NCI-H2196 treated with DMSO at 0.1 percent for 48 hours (cell line): ENCODE results near the gene NUMBL.

Experiments used
- DNase-seq: peaks from one replicate; lab custom pipeline; 2025; ENCODE audit not compliant: unreplicated experiment; lab: John Stamatoyannopoulos, UW

Gene NUMBL

DNA sequence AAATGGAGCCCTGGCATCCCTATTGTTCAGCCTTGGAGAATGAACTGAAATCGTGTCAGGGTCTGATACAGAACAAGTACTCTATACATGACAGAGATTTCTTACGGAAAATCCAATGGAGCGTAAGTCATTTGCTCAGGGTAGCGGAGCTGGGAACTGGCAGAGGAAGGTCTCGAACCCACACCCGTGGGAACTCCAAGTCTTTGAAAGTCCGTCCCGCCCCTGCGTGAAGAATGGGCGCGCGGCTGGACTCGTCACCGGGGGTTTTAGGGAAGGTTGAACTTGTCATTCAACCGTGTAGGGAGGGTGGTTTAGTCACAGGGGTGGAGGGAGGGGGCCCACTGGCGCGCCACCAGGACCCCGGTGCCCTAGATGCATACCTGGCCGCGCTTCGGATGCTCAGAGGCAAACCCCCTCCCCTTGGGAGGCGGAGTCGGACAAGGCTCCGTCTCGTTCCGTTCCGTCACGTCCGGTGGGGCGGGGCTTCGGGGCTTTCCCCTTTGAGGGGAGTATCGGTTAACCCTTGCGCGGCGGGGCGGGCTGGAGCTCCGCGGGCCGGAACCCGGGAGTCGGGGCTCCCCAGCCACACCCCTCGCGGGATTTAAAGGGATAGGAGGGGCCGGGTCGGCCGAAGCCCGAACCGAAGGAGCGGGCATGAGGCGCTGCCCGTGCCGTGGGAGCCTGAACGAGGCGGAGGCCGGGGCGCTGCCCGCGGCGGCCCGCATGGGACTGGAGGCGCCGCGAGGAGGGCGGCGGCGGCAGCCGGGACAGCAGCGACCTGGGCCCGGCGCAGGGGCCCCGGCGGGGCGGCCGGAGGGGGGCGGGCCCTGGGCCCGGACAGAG, 26.3 kb upstream of the NUMBL start, which contains the start of the genes COQ8B and ITPKC:
TSS of gene COQ8B (minus strand) at position 405 of the 843 bp plus-strand sequence. CDS start 2,254 bp downstream, outside the sequence.
TSS of gene ITPKC (plus strand) at position 631 of the 843 bp plus-strand sequence. CDS start at position 655, 24 bp downstream.
- peak; percentile 89 for DNase-seq

DNA sequence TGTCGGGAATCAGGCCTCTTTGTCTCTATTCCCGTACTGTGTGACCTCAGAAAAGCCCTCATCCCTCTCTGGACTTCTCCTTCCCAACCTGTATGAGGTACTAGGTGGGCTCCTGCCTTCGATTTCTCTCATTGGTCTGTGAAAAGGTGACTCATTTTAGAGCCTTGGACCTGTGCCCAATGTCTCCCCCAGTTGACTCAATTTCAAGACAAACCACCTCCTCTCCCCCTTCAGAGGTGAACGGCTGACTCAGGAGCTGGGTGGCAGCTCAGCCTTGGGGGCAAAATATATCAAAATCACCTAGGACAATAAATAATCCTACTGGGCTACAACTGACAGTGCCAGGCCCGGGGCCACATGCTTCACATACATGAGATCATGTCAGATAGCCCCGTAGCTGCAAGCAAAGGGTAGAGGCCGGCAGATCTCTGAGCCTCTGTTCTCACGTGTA, 25.6 kb upstream of the NUMBL start:
- DNase-seq = no peak

DNA sequence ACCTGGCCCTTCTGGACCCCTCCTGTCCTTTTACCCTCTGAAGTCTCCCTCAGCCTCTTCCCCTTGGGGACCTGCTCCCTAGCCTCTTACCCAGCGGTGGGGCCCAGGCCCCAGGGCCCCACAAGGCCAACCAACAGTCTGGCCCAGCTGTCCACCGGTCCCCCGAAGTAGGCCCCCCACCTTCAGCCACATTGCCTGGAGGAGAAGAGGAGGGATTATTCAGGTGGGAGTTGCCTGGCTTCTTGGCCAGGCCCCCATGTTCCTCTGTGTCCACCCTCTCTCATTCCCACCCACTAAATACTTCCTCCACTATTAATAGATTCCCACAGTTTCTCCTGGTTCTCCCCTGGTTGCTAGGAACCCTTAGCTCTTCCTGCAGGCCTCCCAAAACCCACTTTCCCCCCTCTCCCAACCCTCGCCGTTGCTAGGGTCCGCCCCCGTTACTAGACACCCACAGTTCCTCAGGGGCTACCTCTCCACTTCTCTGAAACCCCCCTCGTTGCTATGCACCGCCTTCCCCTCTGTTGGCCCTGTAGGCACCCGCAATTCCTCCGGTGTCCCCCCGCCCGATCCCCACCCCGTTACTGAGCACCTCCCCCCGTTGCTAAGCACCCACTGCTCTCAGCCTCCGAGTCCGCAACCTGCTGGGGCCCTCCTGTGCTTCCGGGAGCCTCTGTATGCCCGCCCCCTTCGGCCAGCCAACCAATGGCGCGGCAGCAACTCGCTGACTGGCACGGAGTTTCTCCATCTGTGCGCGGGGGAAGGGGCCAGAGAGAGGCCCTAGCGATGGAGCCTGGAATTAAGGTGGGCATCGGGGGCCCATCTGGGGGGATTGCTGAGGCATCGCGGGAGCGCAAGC, 24.2 kb upstream of the NUMBL start:
- DNase-seq = peak; percentile 84

DNA sequence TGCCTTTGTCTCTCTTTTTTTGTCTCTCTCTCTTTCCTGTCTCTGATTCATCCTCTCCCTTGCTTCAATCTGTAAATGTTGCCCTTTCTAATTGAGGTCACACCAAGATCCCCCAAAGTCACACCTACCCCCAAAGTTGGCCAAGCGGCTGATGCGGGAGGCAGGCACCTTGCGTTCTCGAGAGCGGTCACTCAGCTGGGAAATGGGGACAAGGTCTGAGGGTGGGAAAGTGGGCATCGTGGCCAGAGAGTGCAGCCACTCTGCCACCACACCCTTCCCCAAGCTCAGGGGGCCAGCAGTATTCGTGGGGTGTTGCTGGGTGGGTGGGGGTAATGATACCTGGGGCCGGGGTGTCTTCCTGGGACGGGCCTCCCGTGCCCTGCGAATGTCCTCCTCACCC, 23.5 kb upstream of the NUMBL start:
- no peak for DNase-seq

DNA sequence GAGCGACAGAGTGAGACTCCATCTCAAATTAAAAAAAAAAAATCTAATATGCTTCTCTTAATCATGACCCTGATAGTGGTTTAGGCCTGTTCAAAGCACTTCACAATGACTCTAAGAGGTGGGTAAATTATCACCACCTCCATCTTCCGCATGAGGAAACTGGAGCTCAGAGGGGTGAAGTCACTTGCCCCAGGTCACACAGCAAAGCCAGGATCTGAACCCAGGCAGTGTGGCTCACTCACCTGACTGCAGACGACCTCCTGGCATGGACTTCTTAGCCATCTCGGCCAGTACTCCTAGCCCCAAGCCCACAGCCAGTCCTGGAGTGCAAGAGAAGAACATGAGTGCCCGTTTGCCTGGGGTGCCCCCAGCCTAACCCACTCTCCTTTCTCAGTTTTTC, 19.4 kb upstream of the NUMBL start:
- no peak for DNase-seq

DNA sequence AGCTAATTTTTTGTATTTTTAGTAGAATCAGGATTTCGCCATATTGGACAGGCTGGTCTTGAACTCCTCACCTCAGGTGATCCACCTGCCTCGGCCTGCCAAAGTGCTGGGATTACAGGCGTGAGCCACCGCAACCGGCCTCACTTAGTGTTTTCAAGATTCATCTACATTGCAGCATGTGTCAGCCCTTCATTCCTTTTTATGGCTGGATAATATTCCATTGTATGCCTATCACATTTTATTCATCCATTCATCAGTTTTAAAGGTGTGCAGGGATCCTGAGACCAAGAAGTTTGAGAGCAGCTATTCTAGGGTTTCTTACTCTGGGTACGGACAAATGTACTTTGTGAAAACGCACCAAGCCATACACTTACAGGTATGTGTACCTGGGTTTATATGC, 17.2 kb upstream of the NUMBL start:
- no peak for DNase-seq

DNA sequence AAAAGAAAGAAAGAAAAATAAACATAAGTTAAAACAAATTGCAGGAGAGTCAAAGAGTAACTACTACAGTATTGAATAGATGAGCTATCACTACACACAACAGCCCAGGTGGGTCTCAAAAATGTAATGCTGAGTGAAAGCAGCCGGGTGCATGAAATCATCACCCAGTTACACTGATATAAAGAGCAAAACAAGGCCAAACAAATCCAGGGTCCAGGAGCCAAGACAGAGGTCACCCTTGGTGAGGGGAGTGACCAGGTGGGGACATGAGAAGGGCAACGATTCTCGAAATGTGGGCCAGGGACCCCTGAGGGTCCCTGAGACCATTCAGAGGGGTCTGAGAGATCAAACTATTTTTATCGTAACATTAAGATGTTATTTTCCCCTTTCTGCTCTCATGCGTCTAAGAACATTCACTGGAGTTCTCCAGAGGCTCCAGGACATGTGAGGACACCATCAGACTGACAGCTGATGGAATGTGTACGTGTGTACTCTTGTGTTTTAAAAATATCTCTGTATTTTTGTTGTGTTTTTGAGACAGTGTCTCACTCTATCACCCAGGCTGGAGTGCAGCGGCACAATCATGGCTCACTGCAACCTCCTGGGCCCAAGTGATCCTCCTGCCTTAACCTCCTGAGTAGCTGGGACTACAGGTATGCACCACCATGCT, 15.6 kb upstream of the NUMBL start:
- DNase-seq = no peak

DNA sequence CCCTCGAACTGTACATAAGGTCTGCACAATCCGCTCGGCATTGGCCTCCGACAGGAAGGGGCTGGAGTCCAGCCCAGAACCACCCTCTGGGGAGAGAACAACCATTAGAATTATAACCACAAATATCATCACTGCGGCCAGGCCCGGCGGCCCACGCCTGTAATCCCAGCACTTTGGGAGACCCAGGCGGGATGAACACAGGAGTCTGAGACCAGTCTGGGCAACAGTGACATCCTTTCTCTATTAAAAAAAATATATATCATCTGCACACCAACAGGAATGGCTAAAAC, 14.9 kb upstream of the NUMBL start:
- no peak for DNase-seq

DNA sequence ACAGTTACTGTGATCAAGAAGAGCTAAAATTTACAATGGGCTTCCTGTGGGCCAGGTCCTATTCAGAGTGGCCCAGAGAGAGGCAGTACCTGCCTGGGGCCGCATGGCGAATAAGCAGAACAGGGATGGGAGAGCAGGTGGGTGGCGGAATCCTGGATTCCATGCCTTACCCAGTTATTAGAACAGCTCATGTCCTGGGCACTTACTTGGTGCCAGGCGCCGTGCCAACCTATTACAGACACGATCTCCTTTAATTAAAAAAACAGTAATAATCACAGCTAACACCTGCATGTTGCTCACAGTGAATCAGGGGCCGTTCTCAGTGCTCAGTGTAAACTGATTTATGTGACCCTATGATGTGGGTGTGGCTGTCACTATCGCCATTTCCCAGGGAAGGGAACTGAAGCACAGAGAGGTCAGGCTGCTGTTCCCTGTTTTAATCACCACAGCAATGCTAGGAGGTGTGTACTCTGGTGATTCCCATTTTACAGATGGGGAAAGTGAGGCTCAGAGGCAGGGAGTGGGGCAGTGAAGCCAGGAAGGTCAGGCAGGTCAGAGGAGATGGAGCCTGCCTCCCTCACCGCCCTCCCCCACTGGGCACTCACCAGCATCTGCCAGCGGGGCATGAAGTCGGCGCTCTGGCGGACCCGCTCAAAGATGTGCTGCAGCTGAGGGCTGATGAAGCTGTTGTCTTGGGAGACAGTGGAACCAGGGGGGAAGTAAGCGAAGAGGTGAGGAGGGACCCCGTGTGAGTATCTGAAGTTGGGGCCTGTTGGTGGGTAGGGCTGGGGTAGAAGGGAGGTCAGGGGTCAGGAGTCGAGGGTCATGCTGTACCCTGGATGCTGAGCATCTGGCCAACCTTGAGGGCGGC, 14.3 kb upstream of the NUMBL start:
- no peak for DNase-seq

DNA sequence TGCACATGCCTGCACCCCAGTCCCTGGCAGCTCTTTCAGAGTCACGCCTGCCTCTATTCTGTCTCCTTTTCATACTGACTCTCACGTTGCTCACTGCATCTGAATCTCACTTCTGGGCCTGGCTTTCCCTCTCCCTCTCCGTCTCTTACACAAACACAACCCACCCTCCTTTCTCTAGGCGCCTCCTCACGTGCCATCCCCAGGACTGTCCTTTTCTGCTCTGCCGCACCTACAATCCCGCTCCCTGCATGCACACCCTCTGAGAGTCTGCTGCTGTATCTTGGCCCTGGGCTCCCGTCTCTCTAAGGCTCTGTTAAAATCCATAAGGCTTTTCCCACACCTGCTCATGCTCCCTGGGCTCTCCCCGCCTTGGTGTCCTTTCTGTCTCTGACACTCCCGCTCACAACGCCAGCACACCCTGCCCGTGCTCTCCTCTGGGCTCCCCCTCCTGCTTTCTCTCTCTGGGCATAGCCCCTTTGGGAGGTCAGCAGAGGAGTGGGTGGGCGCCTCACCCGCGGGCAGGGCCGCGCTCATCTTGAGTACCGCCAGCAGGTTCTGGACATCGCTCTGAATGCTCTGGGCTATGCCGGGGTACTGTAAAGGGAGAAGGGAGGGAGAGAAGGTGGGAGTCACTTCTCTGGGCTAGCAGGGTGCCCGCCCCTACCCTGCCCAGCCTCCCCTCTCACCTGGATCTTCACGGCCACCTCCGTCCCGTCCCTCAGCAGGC, 12.7 kb upstream of the NUMBL start:
- DNase-seq = no peak

DNA sequence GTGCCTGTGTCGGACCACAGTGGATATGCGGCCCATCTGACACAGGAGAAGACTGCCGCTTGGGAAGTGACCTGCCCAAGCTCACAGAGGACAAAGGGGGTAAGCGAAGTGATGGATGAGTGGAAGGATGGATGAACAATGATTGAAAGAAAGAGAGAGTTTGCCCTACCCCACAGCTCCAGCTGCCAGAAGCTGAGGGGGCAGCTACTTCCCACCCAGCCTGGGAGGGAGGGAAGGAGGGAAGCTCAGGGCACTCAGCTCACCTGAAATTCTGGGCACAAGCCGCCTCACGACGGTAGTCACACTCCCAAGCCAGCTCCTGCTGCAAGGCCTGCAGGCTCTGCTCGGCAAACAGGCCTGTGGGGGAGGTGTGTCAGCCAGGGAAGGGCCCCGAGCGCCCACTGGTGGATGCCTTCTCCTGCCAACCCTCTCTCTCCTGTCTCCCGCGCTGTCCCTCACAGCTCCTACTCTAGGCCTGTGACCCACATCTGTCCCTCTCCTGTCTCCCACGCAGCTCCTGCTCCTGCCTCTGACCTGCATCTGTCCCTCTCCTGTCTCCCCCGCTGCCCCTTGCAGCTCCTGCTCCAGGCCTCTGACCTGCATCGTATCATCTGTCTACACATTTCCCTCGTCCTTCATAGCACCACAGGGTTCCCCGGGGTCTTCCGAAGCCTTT, 12.0 kb upstream of the NUMBL start:
- no peak for DNase-seq

DNA sequence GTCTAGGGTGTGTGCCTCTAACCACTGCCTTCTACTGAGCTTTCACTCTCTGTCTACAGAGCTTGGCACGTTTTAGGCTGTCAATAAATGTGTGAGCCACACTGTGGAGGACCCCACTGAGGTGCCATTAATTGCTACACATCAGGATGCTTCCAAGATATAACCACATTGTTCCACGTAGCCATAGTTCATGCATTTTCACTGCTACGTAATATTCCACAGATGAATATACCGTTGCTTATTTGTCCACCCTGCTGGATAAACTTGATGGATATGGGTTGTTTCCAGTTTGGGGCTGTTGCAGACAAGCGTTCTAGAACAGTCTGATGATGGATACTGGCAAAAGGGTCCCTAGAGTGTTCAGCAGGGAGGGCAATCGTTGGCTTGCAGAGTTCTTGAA, 11.3 kb upstream of the NUMBL start:
- DNase-seq = no peak

DNA sequence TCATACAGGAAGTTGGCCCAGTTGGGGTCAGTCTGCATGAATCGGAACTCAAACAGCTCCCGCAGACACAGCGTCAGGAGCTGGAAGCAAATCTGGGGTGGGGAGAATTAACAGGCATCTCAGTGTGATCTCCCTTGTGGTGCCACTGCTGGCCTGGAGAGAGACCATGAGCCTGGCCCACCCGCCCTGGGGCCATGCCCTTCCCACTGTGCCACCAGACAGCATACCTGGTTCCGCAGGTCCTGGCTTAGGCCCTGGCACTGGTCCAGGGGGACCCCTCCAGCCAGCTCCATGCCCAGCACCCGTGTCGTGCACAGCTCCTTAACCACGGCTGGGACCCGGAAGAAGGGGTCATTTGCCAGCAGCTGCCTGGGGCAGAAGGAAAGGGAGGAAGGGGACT, 9.6 kb upstream of the NUMBL start:
- DNase-seq = no peak

DNA sequence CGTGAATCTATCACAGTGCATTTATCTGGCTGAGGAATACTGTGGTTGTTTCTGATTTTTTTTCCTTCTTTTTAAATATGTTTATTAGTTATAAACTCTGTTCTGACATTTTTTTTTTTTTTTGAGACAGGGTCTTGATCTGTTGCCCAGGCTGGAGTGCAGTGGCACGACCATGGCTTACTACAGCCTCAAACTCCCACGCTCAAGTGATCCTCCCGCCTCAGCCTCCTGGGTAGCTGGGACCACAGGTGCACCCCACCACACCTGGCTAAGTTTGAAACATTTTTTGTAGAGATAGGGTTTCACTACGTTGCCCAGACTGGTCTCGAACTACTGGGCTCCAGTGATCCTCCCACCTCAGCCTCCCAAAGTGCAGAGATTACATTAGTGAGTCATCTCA, 6.6 kb upstream of the NUMBL start:
- DNase-seq = no peak

DNA sequence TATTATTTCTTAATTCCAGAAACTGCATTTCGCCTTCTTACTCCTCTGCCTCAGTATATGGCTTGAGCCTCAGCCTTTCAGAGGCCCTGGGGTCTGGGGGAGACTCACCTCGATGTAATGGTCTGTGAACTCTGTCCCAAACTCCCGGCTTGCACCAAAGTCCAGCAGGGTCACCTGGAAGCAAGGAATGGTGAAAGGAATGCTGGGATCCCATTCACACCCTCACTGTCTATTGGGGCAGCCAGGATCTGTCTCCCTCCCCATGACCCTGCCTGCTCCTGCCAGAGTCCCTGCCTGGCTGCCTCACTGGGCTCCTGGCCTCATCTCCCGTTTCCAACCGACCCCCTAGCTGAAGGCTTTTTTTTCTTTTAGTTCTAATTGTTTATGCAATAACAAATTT, 5.4 kb upstream of the NUMBL start:
- no peak for DNase-seq

DNA sequence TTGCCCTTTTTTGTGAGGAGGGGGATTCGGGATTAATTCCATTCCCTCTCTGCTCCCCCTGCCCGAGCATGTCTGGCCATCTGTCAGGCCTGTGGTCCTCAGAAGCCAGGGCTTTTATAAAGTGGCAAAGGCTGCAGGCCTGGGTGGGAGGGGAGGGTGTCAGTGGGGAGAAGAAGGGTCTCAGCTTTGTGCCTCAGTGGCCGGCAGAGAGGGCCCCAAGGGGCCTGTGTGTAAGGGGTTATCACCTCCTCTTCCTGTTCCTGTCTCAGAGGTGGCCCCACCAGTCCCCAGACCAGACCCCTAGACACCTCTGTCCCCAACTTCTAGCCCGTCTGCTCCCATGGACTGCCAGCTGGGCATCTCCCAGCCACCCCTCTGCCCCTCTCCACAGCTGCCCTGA, 3.4 kb upstream of the NUMBL start:
- no peak for DNase-seq

DNA sequence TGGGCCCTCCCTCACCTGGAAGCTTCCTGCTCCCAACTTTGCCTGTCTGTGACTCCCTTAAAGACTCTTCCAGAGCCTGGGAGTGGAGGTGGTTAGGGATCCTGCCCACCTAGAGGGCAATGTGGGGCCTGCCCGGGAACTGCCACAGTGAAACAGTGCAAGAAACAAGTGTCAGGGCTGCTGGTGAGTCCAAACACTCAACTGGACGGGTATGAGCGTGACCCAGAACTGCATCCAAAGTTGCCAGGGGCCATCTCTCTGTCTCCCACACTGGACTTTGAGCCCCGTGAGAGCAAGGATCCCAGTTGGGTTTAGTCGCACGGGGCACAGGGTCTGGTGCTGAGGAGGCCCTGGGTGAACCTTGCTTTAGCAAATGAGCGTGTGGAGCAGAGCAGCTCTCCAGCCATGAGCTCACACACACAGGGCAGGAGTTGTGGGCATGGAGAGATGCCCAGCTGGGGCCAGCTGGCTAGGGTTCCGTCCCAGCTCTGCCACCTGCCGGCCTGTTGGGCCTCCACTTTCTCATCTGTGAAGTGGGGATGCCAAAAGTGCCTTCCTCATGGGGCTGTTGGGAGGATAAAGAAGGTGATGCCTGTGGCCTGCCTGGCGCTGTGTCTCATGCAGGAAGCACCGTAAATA, 2.8 kb upstream of the NUMBL start:
- DNase-seq = no peak

DNA sequence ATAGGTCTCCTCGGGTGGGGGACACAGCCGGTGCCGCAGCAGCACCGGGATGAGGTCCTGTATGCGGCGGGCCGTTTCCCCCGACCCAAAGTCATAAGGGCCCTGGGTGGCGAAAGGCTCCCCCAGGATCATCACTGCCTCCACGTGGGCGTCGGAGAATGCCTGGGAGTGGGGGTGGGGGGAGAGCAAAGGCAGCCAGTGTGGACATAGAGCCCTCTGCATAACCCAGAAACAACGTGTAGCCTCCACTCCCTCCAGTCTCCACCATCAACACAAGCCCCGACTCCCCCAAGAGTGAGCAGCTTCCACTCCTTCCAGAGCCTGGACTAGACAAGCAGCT, 1.7 kb upstream of the NUMBL start:
- no peak for DNase-seq
